DND-41 (cell line): Measurements from ENCODE around the gene LAMTOR2.

ENCODE experiments used
- ATAC-seq: fragments of 200-7000 bp; cut with Tn5 transposase; 3 replicates; pipeline ENCODE4 v1.9.1; 2021; ENCODE audit warnings: low read depth; ENCODE audit not compliant: insufficient read depth
- DNase-seq: peaks from one replicate; pipeline ENCODE4 v3.0.0-alpha.2; 2020
- H2AFZ ChIP-seq: 2 replicates; pipeline ENCODE4 v1.6.0; 2012; ENCODE audit warnings: low read depth, low read length
- H3K27ac ChIP-seq: 2 replicates; pipeline ENCODE4 v1.5.1; 2012; ENCODE audit warnings: low read length, inconsistent platforms
- H3K27me3 ChIP-seq: fragments of 200-600 bp; sonication (generic); 2 replicates; pipeline ENCODE4 v1.6.0; 2012; ENCODE audit warnings: low read length, mild to moderate bottlenecking, inconsistent platforms; ENCODE audit not compliant: insufficient read depth, poor library complexity
- H3K36me3 ChIP-seq: 2 replicates; pipeline ENCODE4 v1.5.1; 2012; ENCODE audit warnings: low read length, inconsistent platforms; ENCODE audit not compliant: insufficient read depth
- H3K4me1 ChIP-seq: 2 replicates; pipeline ENCODE4 v1.5.1; 2012; ENCODE audit warnings: mild to moderate bottlenecking, low read length; ENCODE audit not compliant: insufficient read depth
- H3K4me2 ChIP-seq: 2 replicates; pipeline ENCODE4 v1.6.0; 2012; ENCODE audit warnings: mild to moderate bottlenecking, moderate library complexity, low read length, inconsistent platforms; ENCODE audit not compliant: insufficient read depth
- H3K4me3 ChIP-seq, 2 experiments: fragments of 200-600 bp in 1 of 2; shearing (Covaris generic) in 1 of 2; 2 replicates each; pipeline ENCODE4 v1.5.1; 2012 to 2016; ENCODE audit warnings: inconsistent platforms in 2 of 2, low read length in 2 of 2, mild to moderate bottlenecking in 2 of 2, low read depth in 1 of 2, moderate library complexity in 1 of 2
- H3K79me2 ChIP-seq: 2 replicates; pipeline ENCODE4 v1.6.0; 2012; ENCODE audit warnings: low read length, inconsistent platforms; ENCODE audit not compliant: insufficient read depth
- H3K9ac ChIP-seq: 2 replicates; pipeline ENCODE4 v1.6.0; 2012; ENCODE audit warnings: low read depth, mild to moderate bottlenecking, inconsistent platforms, low read length, moderate library complexity
- H3K9me3 ChIP-seq: 2 replicates; pipeline ENCODE4 v1.5.1; 2012; ENCODE audit warnings: low read length, moderate library complexity, mild to moderate bottlenecking, inconsistent platforms; ENCODE audit not compliant: insufficient read depth, severe bottlenecking
- H4K20me1 ChIP-seq: 2 replicates; pipeline ENCODE4 v1.6.0; 2012; ENCODE audit warnings: low read length; ENCODE audit not compliant: insufficient read depth
- CTCF ChIP-seq: IDR thresholded peaks from 2 replicates; pipeline ENCODE4 v1.5.1; 2012; ENCODE audit warnings: borderline replicate concordance, low read length, moderate library complexity, mild to moderate bottlenecking; ENCODE audit not compliant: poor library complexity, severe bottlenecking; ENCODE audit errors: extremely low read depth
- EZH2 ChIP-seq: IDR thresholded peaks from 3 replicates; pipeline ENCODE4 v1.6.1; 2012; ENCODE audit warnings: borderline replicate concordance, low read depth, mild to moderate bottlenecking, moderate library complexity, low read length, inconsistent platforms; ENCODE audit not compliant: severe bottlenecking

Gene LAMTOR2

GRCh38 chr1:156080863-156081179 lies 26.2 kb downstream of the LAMTOR2 start:
- Histone ChIP-seq H3K4me1 (peaks cover 33% of the 10 kb centered on the region), H3K27ac (no peak overlapping the region), H3K27me3 (no peaks in the 10 kb centered on the region), H3K36me3 (peaks cover 18% of the 10 kb centered on the region), H3K4me3 (peak overlapping the region; percentile 13 to 72; a peak in 3 of 4 replicates), H3K9ac (peak overlapping the region; percentile 73), H2AFZ (no peak overlapping the region), H4K20me1 (peaks cover 5% of the 10 kb centered on the region; the same call in 1 of the 2 replicates), H3K9me3 (no peaks in the 10 kb centered on the region), H3K4me2 (peak overlapping the region; percentile 94), H3K79me2 (peaks cover 9% of the 10 kb centered on the region)
- TF ChIP-seq CTCF (no peak), EZH2 (no peak)
- no peak for ATAC-seq
- DNase-seq, result no peak

GRCh38 chr1:156081180-156081916 lies 26.8 kb downstream of the LAMTOR2 start:
- peak; percentile 17 for DNase-seq
- Histone ChIP-seq H4K20me1 (peaks cover 5% of the 10 kb centered on the region; the same call in 1 of the 2 replicates), H3K9me3 (no peaks in the 10 kb centered on the region), H3K27ac (peak overlapping the region; percentile 56; the same call in 1 of the 2 replicates), H3K4me3 (peak overlapping the region; percentile 59 to 72), H2AFZ (peak overlapping the region; percentile 81), H3K9ac (peak overlapping the region; percentile 73), H3K36me3 (peaks cover 13% of the 10 kb centered on the region), H3K4me1 (peaks cover 33% of the 10 kb centered on the region), H3K27me3 (no peaks in the 10 kb centered on the region), H3K79me2 (peaks cover 9% of the 10 kb centered on the region), H3K4me2 (peak overlapping the region; percentile 94)
- TF ChIP-seq CTCF, result no peak
- no peak for TF ChIP-seq EZH2
- no peak for ATAC-seq

- Histone ChIP-seq H3K79me2 (peaks cover 9% of the 10 kb centered on the region), H2AFZ (peak overlapping the region; percentile 81), H3K27me3 (no peaks in the 10 kb centered on the region), H3K4me3 (peak overlapping the region; percentile 59 to 72), H3K4me1 (peaks cover 33% of the 10 kb centered on the region), H3K9ac (peak overlapping the region; percentile 73), H3K27ac (peak overlapping the region; percentile 56; the same call in 1 of the 2 replicates), H3K9me3 (no peaks in the 10 kb centered on the region), H3K4me2 (peak overlapping the region; percentile 94), H4K20me1 (peaks cover 5% of the 10 kb centered on the region; the same call in 1 of the 2 replicates), H3K36me3 (peaks cover 8% of the 10 kb centered on the region)
- TF ChIP-seq EZH2, result no peak
- no peak for TF ChIP-seq CTCF
- DNase-seq (no peak), ATAC-seq (peak; percentile 12; the same call in 2 of the 3 replicates)
Measured at GRCh38 chr1:156081917-156082308, 27.3 kb downstream of the LAMTOR2 start.
